B cell (primary cell): ENCODE results near the gene PGLYRP2.

Source experiments
- CTCF ChIP-seq: fragments of 200-600 bp; IDR thresholded peaks from one replicate; pipeline ENCODE4 v1.8.0; 2022; ENCODE audit warnings: antibody characterized with exemption, mild to moderate bottlenecking
- EZH2 ChIP-seq: IDR thresholded peaks from 2 replicates; pipeline ENCODE4 v1.6.1; 2012; ENCODE audit warnings: borderline replicate concordance, low read depth, mild to moderate bottlenecking, moderate library complexity, low read length; ENCODE audit not compliant: insufficient read depth, poor library complexity, severe bottlenecking

- TF ChIP-seq CTCF (no peak), EZH2 (no peak)
Measured at GRCh38 chr19:15437355-15438123, 41.8 kb downstream of the PGLYRP2 start.
